ENCODE results near the gene KIF26A. TPM values are rescaled to one million over a fixed set of nuclear protein-coding genes. Genes with fewer than 3 reads are reported as not detected.

KIF26A gene
- total RNA-seq, 1 donor from 2014 or later = 20.0 TPM

DNA sequence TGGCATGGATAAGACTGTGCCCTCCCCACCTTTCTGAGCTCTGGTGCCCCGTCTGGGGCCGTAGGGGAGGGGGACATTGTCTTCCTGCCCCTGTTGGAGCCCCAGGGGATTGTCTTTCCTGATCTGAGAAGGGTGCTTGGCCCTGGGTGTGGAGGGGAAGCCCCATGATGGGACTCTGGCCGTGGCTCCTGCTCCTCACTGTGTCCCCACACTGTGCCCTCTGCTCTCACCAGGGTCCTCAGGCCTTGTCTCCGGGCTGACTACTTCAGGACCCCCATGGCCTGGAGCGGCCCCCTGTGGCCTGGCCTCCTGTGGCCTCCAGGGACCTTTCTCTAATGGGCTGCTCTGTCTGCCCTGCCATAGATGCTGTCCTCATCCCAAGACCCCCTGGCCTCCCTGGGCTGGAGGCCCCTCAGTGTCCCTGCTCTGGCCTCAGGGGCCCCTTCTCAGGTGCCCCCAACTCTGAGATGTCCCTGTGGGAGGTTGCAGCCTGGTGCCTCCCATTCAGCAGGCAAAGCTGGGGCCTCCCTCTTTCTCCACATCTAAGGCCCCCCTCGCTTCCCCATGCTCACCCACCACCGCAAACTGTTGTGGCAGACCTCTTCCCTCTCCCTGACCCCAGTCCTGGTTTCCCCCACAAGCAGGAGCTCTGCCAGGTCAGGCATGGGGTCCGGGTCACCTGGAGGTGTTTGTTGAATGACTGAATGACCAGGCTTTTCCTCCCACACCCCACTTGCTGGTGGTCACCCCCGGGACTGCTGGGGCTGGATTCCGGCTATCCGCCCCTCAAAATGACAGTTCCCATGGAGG, 4.0 kb downstream of the KIF26A start:
- Mint-ChIP-seq H3K4me3 (no peak overlapping the region), H3K4me1 (peaks cover 20% of the 10 kb centered on the region), H3K9me3 (no peaks in the 10 kb centered on the region), H3K27me3 (ENCODE audit: low read depth) (peaks cover 8% of the 10 kb centered on the region), H3K36me3 (no peaks in the 10 kb centered on the region), H3K27ac (no peak overlapping the region)
- peak; percentile 13 to 34 for DNase-seq (ENCODE audit: low spot score in 2 of 2, unreplicated experiment in 2 of 2)
- no peak for TF ChIP-seq CTCF (IDR thresholded peaks at IDR 0.05; ENCODE audit: unreplicated experiment)

- TF ChIP-seq CTCF (IDR thresholded peaks at IDR 0.05; ENCODE audit: unreplicated experiment) = no peak
- peaks cover 25% of the 10 kb centered on the region for H3K4me1 Mint-ChIP-seq
- H3K4me3 Mint-ChIP-seq = no peak overlapping the region
- no peaks in the 10 kb centered on the region for H3K36me3 Mint-ChIP-seq
- peaks cover 5% of the 10 kb centered on the region for H3K27me3 Mint-ChIP-seq (ENCODE audit: low read depth)
- peak in 1 of 2 experiments; percentile 27 for DNase-seq (ENCODE audit: low spot score in 2 of 2, unreplicated experiment in 2 of 2)
- H3K27ac Mint-ChIP-seq = no peak overlapping the region
- H3K9me3 Mint-ChIP-seq = no peaks in the 10 kb centered on the region
These were observed 4.6 kb downstream of the KIF26A start for GRCh38 chr14:104142946-104143470.

DNA sequence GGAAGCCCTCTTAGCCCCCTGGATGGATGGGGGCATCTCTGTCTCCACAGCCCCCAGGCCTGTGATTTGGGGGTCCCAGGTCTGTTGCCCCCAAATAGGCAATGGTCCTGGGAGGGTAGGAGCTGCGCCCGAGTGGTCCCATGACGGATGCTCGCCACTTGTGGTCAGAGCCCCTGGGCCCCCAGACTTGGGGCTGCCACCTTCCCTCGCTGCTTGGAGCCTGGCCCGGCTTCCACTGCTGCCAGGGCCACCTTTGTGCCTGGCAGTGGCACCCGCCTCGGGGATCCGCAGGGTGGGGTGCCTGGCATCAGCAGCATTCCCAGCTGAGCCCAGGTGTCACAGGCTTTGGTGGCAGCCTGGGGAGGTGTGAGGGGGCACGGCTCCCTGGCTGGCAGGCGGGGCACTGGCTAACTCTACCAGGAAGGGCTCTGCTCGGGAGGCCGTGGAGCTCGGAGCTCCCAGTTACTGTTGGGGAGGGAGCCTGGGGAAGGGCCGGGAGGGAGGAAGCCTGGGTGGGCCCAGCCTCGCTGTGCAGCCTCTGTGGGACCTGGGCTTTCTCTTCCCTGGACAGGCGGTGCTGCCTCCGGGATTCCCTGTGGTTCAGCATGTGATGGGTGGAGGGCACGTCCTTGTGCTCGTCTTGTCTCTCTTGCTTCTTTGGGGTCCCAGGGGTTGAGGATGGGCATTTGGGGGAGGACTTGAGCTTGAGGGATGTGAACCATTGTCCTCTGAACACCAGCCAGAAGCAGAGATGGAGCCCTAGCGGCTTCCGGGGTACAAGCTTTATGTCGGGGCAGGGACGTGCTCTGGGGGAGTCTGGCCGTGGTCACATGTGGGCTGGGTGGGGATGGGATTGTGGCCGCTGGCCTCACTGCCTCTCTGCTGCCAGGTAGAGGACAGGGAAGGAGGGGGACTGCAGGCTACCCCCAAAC, 5.4 kb downstream of the KIF26A start:
- peaks cover 32% of the 10 kb centered on the region for H3K4me1 Mint-ChIP-seq
- no peak overlapping the region for H3K4me3 Mint-ChIP-seq
- no peaks in the 10 kb centered on the region for H3K36me3 Mint-ChIP-seq
- peaks cover 5% of the 10 kb centered on the region for H3K27me3 Mint-ChIP-seq (ENCODE audit: low read depth)
- H3K9me3 Mint-ChIP-seq = no peaks in the 10 kb centered on the region
- no peak overlapping the region for H3K27ac Mint-ChIP-seq
- peak; percentile 13 to 31 for DNase-seq (ENCODE audit: low spot score in 2 of 2, unreplicated experiment in 2 of 2)
- no peak for TF ChIP-seq CTCF (IDR thresholded peaks at IDR 0.05; ENCODE audit: unreplicated experiment)

GRCh38 chr14:104144453-104144790, 6.0 kb downstream of the KIF26A start:
- Mint-ChIP-seq H3K27me3 (ENCODE audit: low read depth) (peaks cover 2% of the 10 kb centered on the region), H3K36me3 (no peaks in the 10 kb centered on the region), H3K4me1 (peaks cover 32% of the 10 kb centered on the region), H3K4me3 (no peak overlapping the region), H3K9me3 (no peaks in the 10 kb centered on the region), H3K27ac (no peak overlapping the region)
- TF ChIP-seq CTCF (IDR thresholded peaks at IDR 0.05; ENCODE audit: unreplicated experiment) = no peak
- no peak for DNase-seq (ENCODE audit: low spot score in 2 of 2, unreplicated experiment in 2 of 2)

- H3K36me3 Mint-ChIP-seq = no peaks in the 10 kb centered on the region
- no peaks in the 10 kb centered on the region for H3K9me3 Mint-ChIP-seq
- peaks cover under 1% of the 10 kb centered on the region for H3K27me3 Mint-ChIP-seq (ENCODE audit: low read depth)
- peak; percentile 21 to 37 for DNase-seq (ENCODE audit: low spot score in 2 of 2, unreplicated experiment in 2 of 2)
- TF ChIP-seq CTCF (IDR thresholded peaks at IDR 0.05; ENCODE audit: unreplicated experiment) = no peak
- peaks cover 30% of the 10 kb centered on the region for H3K4me1 Mint-ChIP-seq
- no peak overlapping the region for H3K27ac Mint-ChIP-seq
- H3K4me3 Mint-ChIP-seq = no peak overlapping the region
These were observed 6.8 kb downstream of the KIF26A start for GRCh38 chr14:104144911-104145825.
